IMR-90 (cell line): ENCODE results near the gene PES1. TPM values are rescaled to one million over a fixed set of nuclear protein-coding genes. Genes with fewer than 3 reads are reported as not detected.

Source experiments
- ATAC-seq: fragments of 200-7000 bp; cut with Tn5 transposase; 2 replicates; pipeline ENCODE4 v1.9.1; 2020; ENCODE audit warnings: low read depth, mild to moderate bottlenecking, moderate library complexity
- BruUV-seq: library from RNA; stranded (reverse); fragments of 400-500 nt; replicated peaks from 2 replicates; lab custom pipeline; 2021; lab: Mats Ljungman, UMichigan
- CTCF ChIA-PET: fragments of 300-600 bp; formaldehyde crosslinking; extraction: SDS; loops from one replicate; lab custom pipeline; 2021; ENCODE audit warnings: antibody characterized with exemption; lab: Yijun Ruan, JAX
- POLR2A ChIA-PET: fragments of 300-600 bp; sonication (Branson Sonifier 250); formaldehyde crosslinking; loops from one replicate; lab custom pipeline; 2022; ENCODE audit warnings: antibody characterized with exemption; ENCODE audit not compliant: unreplicated experiment; lab: Charles Lee
- DNase-seq: peaks from one replicate; pipeline ENCODE4 v3.0.0; 2013
- H2AFZ ChIP-seq: replicated peaks from 2 replicates; pipeline ENCODE3; 2013; ENCODE audit warnings: low read length, mild to moderate bottlenecking; ENCODE audit not compliant: poor library complexity
- H2AK5ac ChIP-seq: 2 replicates; pipeline ENCODE4 v1.6.1; 2013; ENCODE audit warnings: low read depth, low read length, inconsistent platforms
- H2AK9ac ChIP-seq: replicated peaks from 2 replicates; pipeline ENCODE3; 2013; ENCODE audit warnings: mild to moderate bottlenecking, low read depth, low read length, moderate library complexity; ENCODE audit not compliant: poor library complexity
- H2BK120ac ChIP-seq: 2 replicates; pipeline ENCODE4 v1.6.1; 2013; ENCODE audit warnings: low read depth, low read length, inconsistent platforms
- H2BK15ac ChIP-seq: 3 replicates; pipeline ENCODE4 v1.6.1; 2013; ENCODE audit warnings: low read depth, low read length, inconsistent platforms
- H2BK20ac ChIP-seq: 2 replicates; pipeline ENCODE4 v1.6.1; 2013; ENCODE audit warnings: low read depth, mild to moderate bottlenecking, inconsistent platforms, low read length, moderate library complexity
- H2BK5ac ChIP-seq: 2 replicates; pipeline ENCODE4 v1.6.1; 2013; ENCODE audit warnings: mild to moderate bottlenecking, low read depth, low read length, inconsistent platforms; ENCODE audit not compliant: poor library complexity, severe bottlenecking
- H3K14ac ChIP-seq: replicated peaks from 2 replicates; pipeline ENCODE4 v1.6.1; 2013; ENCODE audit warnings: low read depth, low read length, inconsistent platforms
- H3K18ac ChIP-seq: 2 replicates; pipeline ENCODE4 v1.6.1; 2013; ENCODE audit warnings: low read depth, low read length, control low read depth
- H3K23ac ChIP-seq: 2 replicates; pipeline ENCODE4 v1.6.1; 2013; ENCODE audit warnings: low read depth, low read length, inconsistent platforms
- H3K27ac ChIP-seq: 2 replicates; pipeline ENCODE4 v1.5.1; 2013; ENCODE audit warnings: mild to moderate bottlenecking, control low read depth, low read length; ENCODE audit not compliant: insufficient read depth
- H3K27me3 ChIP-seq: 2 replicates; pipeline ENCODE4 v1.6.1; 2013; ENCODE audit warnings: low read length; ENCODE audit not compliant: control insufficient read depth, insufficient read depth
- H3K36me3 ChIP-seq: 2 replicates; pipeline ENCODE4 v1.6.1; 2013; ENCODE audit warnings: low read length, mixed read lengths; ENCODE audit not compliant: control insufficient read depth, insufficient read depth
- H3K4ac ChIP-seq: 2 replicates; pipeline ENCODE4 v1.6.1; 2013; ENCODE audit warnings: low read depth, low read length, inconsistent platforms
- H3K4me1 ChIP-seq: 2 replicates; pipeline ENCODE4 v1.6.1; 2013; ENCODE audit warnings: low read length, mixed read lengths; ENCODE audit not compliant: control insufficient read depth, insufficient read depth
- H3K4me2 ChIP-seq: 2 replicates; pipeline ENCODE4 v1.6.1; 2013; ENCODE audit warnings: low read depth, mild to moderate bottlenecking, control low read depth, low read length, moderate library complexity
- H3K4me3 ChIP-seq: 2 replicates; pipeline ENCODE4 v1.5.1; 2013; ENCODE audit warnings: low read depth, mild to moderate bottlenecking, control low read depth, low read length, moderate library complexity; ENCODE audit not compliant: insufficient read depth
- H3K56ac ChIP-seq: 2 replicates; pipeline ENCODE4 v1.6.1; 2013; ENCODE audit warnings: low read length, inconsistent platforms; ENCODE audit not compliant: insufficient read depth; ENCODE audit errors: extremely low read depth
- H3K79me1 ChIP-seq, 2 experiments: 2 replicates each; pipeline ENCODE4 v1.6.1; 2013; ENCODE audit warnings: low read length in 2 of 2, inconsistent platforms in 1 of 2, low read depth in 1 of 2
- H3K9ac ChIP-seq: 2 replicates; pipeline ENCODE4 v1.6.1; 2013; ENCODE audit warnings: low read depth, low read length, control low read depth
- H3K9me1 ChIP-seq: 2 replicates; pipeline ENCODE4 v1.6.1; 2013; ENCODE audit warnings: low read length, inconsistent platforms; ENCODE audit not compliant: insufficient read depth
- H3K9me3 ChIP-seq: 2 replicates; pipeline ENCODE4 v1.6.1; 2013; ENCODE audit warnings: low read length; ENCODE audit not compliant: control insufficient read depth, insufficient read depth
- H4K20me1 ChIP-seq: 2 replicates; pipeline ENCODE4 v1.6.1; 2013; ENCODE audit warnings: low read length, inconsistent platforms; ENCODE audit not compliant: insufficient read depth
- H4K5ac ChIP-seq: 2 replicates; pipeline ENCODE4 v1.6.1; 2013; ENCODE audit warnings: mild to moderate bottlenecking, low read depth, low read length, control low read depth
- H4K8ac ChIP-seq, 2 experiments: 2 replicates each; pipeline ENCODE4 v1.6.1; 2013; ENCODE audit warnings: low read depth in 2 of 2, low read length in 2 of 2, control low read depth in 1 of 2, inconsistent platforms in 1 of 2
- H4K91ac ChIP-seq: 2 replicates; pipeline ENCODE4 v1.6.1; 2013; ENCODE audit warnings: low read depth, low read length, inconsistent platforms; ENCODE audit not compliant: insufficient read depth
- BHLHE40 ChIP-seq: fragments of 150-350 bp; IDR thresholded peaks from 2 replicates; pipeline ENCODE4 v1.6.1; 2016; ENCODE audit warnings: mild to moderate bottlenecking, low read depth, low read length
- CEBPB ChIP-seq: IDR thresholded peaks from 2 replicates; pipeline ENCODE4 v1.6.1; 2012; ENCODE audit warnings: low read depth, low read length, improper control_type of control experiment
- CHD1 ChIP-seq: IDR thresholded peaks from 2 replicates; pipeline ENCODE4 v1.6.1; 2012; ENCODE audit warnings: low read depth, low read length, improper control_type of control experiment
- CTCF ChIP-seq: conservative IDR thresholded peaks from 2 replicates; pipeline ENCODE4 v1.5.1; 2012; ENCODE audit warnings: mild to moderate bottlenecking, low read depth, low read length, improper control_type of control experiment
- MAFK ChIP-seq: IDR thresholded peaks from 2 replicates; pipeline ENCODE4 v1.6.1; 2012; ENCODE audit warnings: low read depth, low read length, improper control_type of control experiment
- MAZ ChIP-seq: IDR thresholded peaks from 2 replicates; pipeline ENCODE4 v1.6.1; 2012; ENCODE audit warnings: low read depth, mild to moderate bottlenecking, low read length, improper control_type of control experiment, moderate library complexity, borderline replicate concordance
- MXI1 ChIP-seq: IDR thresholded peaks from 2 replicates; pipeline ENCODE4 v1.6.1; 2012; ENCODE audit warnings: low read depth, mild to moderate bottlenecking, low read length, moderate library complexity, borderline replicate concordance
- NFE2L2 ChIP-seq: fragments of 150-350 bp; IDR thresholded peaks from 2 replicates; pipeline ENCODE4 v1.6.1; 2016; ENCODE audit warnings: low read depth, mild to moderate bottlenecking, low read length
- POLR2A ChIP-seq: IDR thresholded peaks from 2 replicates; pipeline ENCODE4 v1.6.1; 2012; ENCODE audit warnings: mild to moderate bottlenecking, low read depth, low read length
- RAD21 ChIP-seq: IDR thresholded peaks from 2 replicates; pipeline ENCODE4 v1.6.1; 2012; ENCODE audit warnings: low read length, improper control_type of control experiment
- RCOR1 ChIP-seq: IDR thresholded peaks from 2 replicates; pipeline ENCODE4 v1.6.1; 2012; ENCODE audit warnings: mild to moderate bottlenecking, low read length, improper control_type of control experiment; ENCODE audit not compliant: insufficient replicate concordance
- RFX5 ChIP-seq: IDR thresholded peaks from 2 replicates; pipeline ENCODE4 v1.8.0; 2012; ENCODE audit warnings: low read depth, mild to moderate bottlenecking, low read length, moderate library complexity
- SMC3 ChIP-seq: fragments of 150-350 bp; IDR thresholded peaks from 2 replicates; pipeline ENCODE4 v1.6.1; 2016; ENCODE audit warnings: low read depth, mild to moderate bottlenecking, antibody characterized with exemption, low read length, moderate library complexity
- USF2 ChIP-seq: fragments of 150-350 bp; IDR thresholded peaks from 2 replicates; pipeline ENCODE4 v1.6.1; 2017; ENCODE audit warnings: mild to moderate bottlenecking, antibody characterized with exemption, low read length, low read depth
- WGBS, 2 experiments: methylation state at CpG; one replicate each; pipeline versions ENCODE4 v1.1.5 to v1.1.7; 2013; ENCODE audit warnings: missing lambda C conversion rate in 2 of 2; ENCODE audit not compliant: insufficient read length in 1 of 2; ENCODE audit errors: extremely low coverage in 2 of 2; 5-methylcytosine and 5-hydroxymethylcytosine counted together
- dilution Hi-C: fragments of 300-500 bp; cut with HindIII; formaldehyde crosslinking; loops from one replicate; pipeline ENCODE4 v1.14.3; 2018; ENCODE audit warnings: low sequenced_read_pairs; ENCODE audit not compliant: unreplicated experiment
- in situ Hi-C: fragments of 300-500 bp; cut with MboI; formaldehyde crosslinking; loops from 3 replicates; pipeline ENCODE4 v1.14.3; 2019; ENCODE audit warnings: low sequenced_read_pairs, inconsistent platforms, mixed read lengths
- intact Hi-C: fragments of 100-400 bp; cut with micrococcal nuclease; formaldehyde crosslinking; loops from 2 replicates; pipeline ENCODE4 v1.10.0; 2022
- polyA plus RNA-seq, 3 experiments: library from polyadenylated mRNA; depleted of rRNA; stranded (reverse); fragments of >200 nt; gene quantifications; 2 replicates each; pipeline ENCODE4 v1.2.3, GENCODE V29; 2012; ENCODE audit warnings: low replicate concordance in 1 of 3
- total RNA-seq: library from RNA; depleted of rRNA; stranded (reverse); fragments of >200 nt; gene quantifications from 2 replicates; pipeline ENCODE4 v1.2.3, GENCODE V29; 2012
- TF ChIP-seq, protein P1 (sequence below): fragments of 150-350 bp; IDR thresholded peaks from 2 replicates; pipeline ENCODE4 v1.6.1; 2016; ENCODE audit warnings: low read depth, mild to moderate bottlenecking, low read length, moderate library complexity, borderline replicate concordance

Gene PES1
- total and polyA plus RNA-seq, 2 of the 4 experiments (the other 2 are of a cell fraction), result 120 to 142 TPM

GRCh38 chr22:30555282-30556210, 36.2 kb downstream of the PES1 start:
- no peak for ATAC-seq
- no peaks in the 10 kb centered on the region for H4K20me1 ChIP-seq
- H3K14ac ChIP-seq, result no peak overlapping the region
- dilution Hi-C loops (no loop called here), intact Hi-C loops (no loop called here), in situ Hi-C loops (no loop called here)
- no peak overlapping the region for H4K91ac ChIP-seq
- H3K9me1 ChIP-seq, result no peaks in the 10 kb centered on the region
- no peak overlapping the region for H3K4me3 ChIP-seq
- H2BK120ac ChIP-seq, result no peak overlapping the region
- H4K5ac ChIP-seq, result no peak overlapping the region
- DNase-seq, result no peak
- no peak overlapping the region for H2AK9ac ChIP-seq
- H3K4me2 ChIP-seq, result no peak overlapping the region
- no peak overlapping the region for H3K18ac ChIP-seq
- H3K9me3 ChIP-seq, result no peaks in the 10 kb centered on the region
- no TSS peak for BruUV-seq
- H2AK5ac ChIP-seq, result no peak overlapping the region
- H4K8ac ChIP-seq, result no peak overlapping the region
- no peaks in the 10 kb centered on the region for H3K79me1 ChIP-seq
- ChIA-PET POLR2A (no interaction called here), CTCF (no interaction called here)
- 91% methylated on average over 65 of the region's 73 CpGs; no CpG with 5 or more reads in 1 of the 2 experiments for WGBS, 2 experiments
- no peaks in the 10 kb centered on the region for H3K36me3 ChIP-seq
- H3K4ac ChIP-seq, result no peak overlapping the region
- H2BK15ac ChIP-seq, result no peak overlapping the region
- H3K56ac ChIP-seq, result no peak overlapping the region
- H2AFZ ChIP-seq, result peak overlapping the region; percentile 23
- H3K23ac ChIP-seq, result no peak overlapping the region
- H3K27ac ChIP-seq, result no peak overlapping the region
- H3K9ac ChIP-seq, result no peak overlapping the region
- peaks cover 13% of the 10 kb centered on the region for H3K27me3 ChIP-seq
- no peak overlapping the region for H2BK5ac ChIP-seq
- no peak overlapping the region for H2BK20ac ChIP-seq
- H3K4me1 ChIP-seq, result no peaks in the 10 kb centered on the region
- no peak for TF ChIP-seq USF2
- no peak for TF ChIP-seq POLR2A
- no peak for TF ChIP-seq MAFK
- TF ChIP-seq CTCF, result no peak
- TF ChIP-seq NFE2L2, result no peak
- TF ChIP-seq CHD1, result no peak
- no peak for TF ChIP-seq BHLHE40
- TF ChIP-seq MAZ, result no peak
- no peak for TF ChIP-seq RCOR1
- TF ChIP-seq MXI1, result no peak
- no peak for TF ChIP-seq CEBPB
- no peak for TF ChIP-seq SMC3
- TF ChIP-seq, protein P1, sequence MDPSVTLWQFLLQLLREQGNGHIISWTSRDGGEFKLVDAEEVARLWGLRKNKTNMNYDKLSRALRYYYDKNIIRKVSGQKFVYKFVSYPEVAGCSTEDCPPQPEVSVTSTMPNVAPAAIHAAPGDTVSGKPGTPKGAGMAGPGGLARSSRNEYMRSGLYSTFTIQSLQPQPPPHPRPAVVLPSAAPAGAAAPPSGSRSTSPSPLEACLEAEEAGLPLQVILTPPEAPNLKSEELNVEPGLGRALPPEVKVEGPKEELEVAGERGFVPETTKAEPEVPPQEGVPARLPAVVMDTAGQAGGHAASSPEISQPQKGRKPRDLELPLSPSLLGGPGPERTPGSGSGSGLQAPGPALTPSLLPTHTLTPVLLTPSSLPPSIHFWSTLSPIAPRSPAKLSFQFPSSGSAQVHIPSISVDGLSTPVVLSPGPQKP, result no peak
- TF ChIP-seq RFX5, result no peak
- TF ChIP-seq RAD21, result no peak
